Ishikawa (cell line): ENCODE results near the gene COP1.

Experiments used
- CREB1 ChIP-seq: IDR thresholded peaks from 2 replicates; pipeline ENCODE4 v1.6.1; 2012; ENCODE audit warnings: low read depth
- EP300 ChIP-seq: IDR thresholded peaks from 2 replicates; pipeline ENCODE4 v1.6.1; 2012; ENCODE audit warnings: borderline replicate concordance
- TCF12 ChIP-seq: IDR thresholded peaks from 2 replicates; pipeline ENCODE4 v1.6.1; 2012; ENCODE audit warnings: low read depth
- ZBTB7A ChIP-seq: IDR thresholded peaks from 2 replicates; pipeline ENCODE4 v1.6.1; 2012; ENCODE audit warnings: low read depth
- TF ChIP-seq, protein P1 (sequence below): IDR thresholded peaks from 2 replicates; pipeline ENCODE4 v1.6.1; 2012

DNA sequence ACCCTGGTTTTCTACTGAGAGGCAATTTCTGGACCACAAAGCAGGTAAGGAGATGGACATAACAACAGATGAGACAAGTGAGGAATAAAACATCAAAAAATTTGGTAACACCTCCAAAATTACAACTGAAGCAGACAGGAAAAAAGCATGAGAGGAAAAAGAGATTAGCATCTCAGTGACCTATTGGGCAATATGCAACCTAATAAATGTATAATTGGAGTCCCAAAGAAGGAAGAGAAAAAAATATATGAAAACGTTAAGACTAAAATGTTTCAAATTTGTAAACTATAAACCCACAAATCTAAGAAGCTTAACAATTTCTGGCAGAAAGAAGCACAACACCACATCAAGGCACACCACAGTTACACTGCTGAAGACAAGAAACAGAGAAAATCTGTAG lies 255.5 kb downstream of the COP1 start:
- TF ChIP-seq, protein P1, sequence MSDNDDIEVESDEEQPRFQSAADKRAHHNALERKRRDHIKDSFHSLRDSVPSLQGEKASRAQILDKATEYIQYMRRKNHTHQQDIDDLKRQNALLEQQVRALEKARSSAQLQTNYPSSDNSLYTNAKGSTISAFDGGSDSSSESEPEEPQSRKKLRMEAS = no peak
- TF ChIP-seq EP300 (no peak), TCF12 (no peak), ZBTB7A (no peak), CREB1 (no peak)
